Mucosa of rectum (tissue), 2 donors: ENCODE results near the gene JUND.
A peak's percentile ranks its signal among the peaks of the same experiment; 100 is the strongest.

Source experiments
- H3K27ac ChIP-seq, 2 donors: one replicate each; pipeline ENCODE4 v1.7.0; 2013; ENCODE audit warnings: inconsistent platforms in 2 of 2, low read depth in 2 of 2, low read length in 2 of 2
- H3K27me3 ChIP-seq, 2 donors: one replicate each; pipeline ENCODE4 v1.7.0; 2013; ENCODE audit warnings: low read length in 2 of 2; ENCODE audit not compliant: control insufficient read depth in 2 of 2, insufficient read depth in 2 of 2
- H3K36me3 ChIP-seq, 2 donors: one replicate each; pipeline ENCODE4 v1.7.0; 2013; ENCODE audit warnings: low read length in 2 of 2; ENCODE audit not compliant: control insufficient read depth in 2 of 2, insufficient read depth in 2 of 2
- H3K4me1 ChIP-seq, 2 donors: one replicate each; pipeline ENCODE4 v1.7.0; 2013; ENCODE audit warnings: low read length in 2 of 2, mild to moderate bottlenecking in 1 of 2; ENCODE audit not compliant: control insufficient read depth in 2 of 2, insufficient read depth in 2 of 2
- H3K4me3 ChIP-seq, 2 donors: one replicate each; pipeline ENCODE4 v1.7.0; 2013; ENCODE audit warnings: low read length in 2 of 2
- H3K9ac ChIP-seq, 2 donors: one replicate each; pipeline ENCODE4 v1.7.0; 2013; ENCODE audit warnings: low read length in 2 of 2, low read depth in 1 of 2, mild to moderate bottlenecking in 1 of 2
- H3K9me3 ChIP-seq, 2 donors: one replicate each; pipeline ENCODE4 v1.7.0; 2013; ENCODE audit warnings: low read length in 2 of 2; ENCODE audit not compliant: control insufficient read depth in 2 of 2
- donor health status: healthy.
- donor health status: Normal muscosa, but diverticular disease.

JUND gene

GRCh38 chr19:18249834-18250233 is 31.6 kb downstream of the JUND start:
- Histone ChIP-seq H3K9ac (no peak overlapping the region), H3K27me3 (no peaks in the 10 kb centered on the region), H3K9me3 (no peaks in the 10 kb centered on the region), H3K27ac (no peak overlapping the region), H3K4me3 (no peak overlapping the region), H3K36me3 (peaks cover 0 to 3% of the 10 kb centered on the region in 2 donors), H3K4me1 (peaks cover 16 to 20% of the 10 kb centered on the region in 2 donors)

DNA sequence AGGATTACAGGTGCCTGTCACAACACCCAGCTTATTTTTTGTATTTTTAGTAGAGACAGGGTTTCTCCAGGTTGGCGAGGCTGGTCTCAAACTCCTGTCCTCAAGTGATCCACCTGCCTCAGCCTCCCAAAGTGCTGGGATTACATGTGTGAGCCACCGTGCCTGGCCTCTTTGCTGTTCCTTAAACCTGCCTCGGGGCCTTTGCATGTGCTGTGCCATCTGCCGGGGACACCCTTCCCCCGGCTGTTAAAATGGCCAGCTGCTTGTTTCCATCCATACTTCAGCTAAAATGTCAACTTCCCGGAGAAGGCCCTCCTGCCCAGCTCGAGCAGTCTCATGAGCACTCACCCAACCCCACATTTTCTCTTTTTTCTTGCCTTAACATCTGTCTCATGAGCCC is 36.1 kb downstream of the JUND start:
- H3K4me3 ChIP-seq: no peak overlapping the region

GRCh38 chr19:18239303-18239702 is 42.1 kb downstream of the JUND start:
- Histone ChIP-seq H3K9me3 (no peaks in the 10 kb centered on the region), H3K27ac (no peak overlapping the region), H3K4me1 (peaks cover 2 to 11% of the 10 kb centered on the region in 2 donors), H3K27me3 (peaks cover 0 to 3% of the 10 kb centered on the region in 2 donors), H3K36me3 (no peaks in the 10 kb centered on the region), H3K4me3 (no peak overlapping the region), H3K9ac (no peak overlapping the region)

More for the DNA sequence above, 36.1 kb downstream of the JUND start:
- Histone ChIP-seq H3K36me3 (peaks cover 0 to 3% of the 10 kb centered on the region in 2 donors), H3K9ac (no peak overlapping the region), H3K27ac (no peak overlapping the region), H3K4me1 (peaks cover 2 to 11% of the 10 kb centered on the region in 2 donors), H3K27me3 (no peaks in the 10 kb centered on the region), H3K9me3 (no peaks in the 10 kb centered on the region)

- Histone ChIP-seq H3K9me3 (no peaks in the 10 kb centered on the region), H3K36me3 (no peaks in the 10 kb centered on the region), H3K27ac (no peak overlapping the region), H3K9ac (no peak overlapping the region), H3K27me3 (peaks cover 2 to 23% of the 10 kb centered on the region in 2 donors), H3K4me1 (no peaks in the 10 kb centered on the region), H3K4me3 (no peak overlapping the region)
These were observed 47.2 kb downstream of the JUND start for GRCh38 chr19:18234194-18234593.

- Histone ChIP-seq H3K4me3 (no peak overlapping the region), H3K27me3 (peaks cover 2 to 23% of the 10 kb centered on the region in 2 donors), H3K9ac (no peak overlapping the region)
These were observed 48.1 kb downstream of the JUND start for GRCh38 chr19:18233224-18233825.

GRCh38 chr19:18232540-18233223 is 48.7 kb downstream of the JUND start:
- Histone ChIP-seq H3K9me3 (no peaks in the 10 kb centered on the region), H3K9ac (no peak overlapping the region), H3K27me3 (peaks cover 2 to 23% of the 10 kb centered on the region in 2 donors), H3K4me1 (no peaks in the 10 kb centered on the region), H3K27ac (no peak overlapping the region), H3K36me3 (no peaks in the 10 kb centered on the region), H3K4me3 (no peak overlapping the region)

More at GRCh38 chr19:18233224-18233825, 48.1 kb downstream of the JUND start:
- Histone ChIP-seq H3K4me1 (no peaks in the 10 kb centered on the region), H3K9me3 (no peaks in the 10 kb centered on the region), H3K27ac (no peak overlapping the region), H3K36me3 (no peaks in the 10 kb centered on the region)

GRCh38 chr19:18231775-18232174 is 49.6 kb downstream of the JUND start:
- Histone ChIP-seq H3K9me3 (no peaks in the 10 kb centered on the region), H3K27ac (no peak overlapping the region), H3K4me3 (no peak overlapping the region), H3K36me3 (no peaks in the 10 kb centered on the region), H3K4me1 (no peaks in the 10 kb centered on the region), H3K27me3 (peaks cover 2 to 27% of the 10 kb centered on the region in 2 donors), H3K9ac (no peak overlapping the region)

- no peaks in the 10 kb centered on the region for H3K4me1 ChIP-seq
- H3K4me3 ChIP-seq: no peak overlapping the region
- H3K9me3 ChIP-seq: no peaks in the 10 kb centered on the region
- no peak overlapping the region for H3K9ac ChIP-seq
- H3K36me3 ChIP-seq: no peaks in the 10 kb centered on the region
- peaks cover 2 to 29% of the 10 kb centered on the region in 2 donors for H3K27me3 ChIP-seq
- no peak overlapping the region for H3K27ac ChIP-seq
These were observed 50.3 kb downstream of the JUND start for GRCh38 chr19:18230941-18231734.

GRCh38 chr19:18229915-18230314 is 51.5 kb downstream of the JUND start:
- H3K9me3 ChIP-seq: no peaks in the 10 kb centered on the region
- peaks cover 13 to 38% of the 10 kb centered on the region in 2 donors for H3K27me3 ChIP-seq
- no peaks in the 10 kb centered on the region for H3K36me3 ChIP-seq
- peaks cover 0 to 2% of the 10 kb centered on the region in 2 donors for H3K4me1 ChIP-seq
- H3K9ac ChIP-seq: peak overlapping the region in 1 of 2 donors; percentile 14
- H3K4me3 ChIP-seq: no peak overlapping the region
- H3K27ac ChIP-seq: no peak overlapping the region
